ENCODE measurements around the gene MED1. TPM values are rescaled to one million over a fixed set of nuclear protein-coding genes. Genes with fewer than 3 reads are reported as not detected.
A peak's percentile ranks its signal among the peaks of the same experiment; 100 is the strongest.

The MED1 gene
- total and polyA plus RNA-seq, 9 of the 15 experiments (the other 6 are each of a cell fraction or from before 2014, with no cell fraction given), result 14.0 to 59.8 (median 46.7) TPM

- TF ChIP-seq ZBTB5 (IDR thresholded peaks at IDR 0.05) (no peak), SIN3A (IDR thresholded peaks at IDR 0.05; ENCODE audit: borderline replicate concordance in 2 of 2, control insufficient read depth in 1 of 2, low read depth in 2 of 2, low read length in 2 of 2) (0 out of 4 replicates have a peak, but pooled peaks of 1 of the 2 experiments have one; percentile 18), ZC3H4 (CRISPR knock-in tag; IDR thresholded peaks at IDR 0.05; ENCODE audit: borderline replicate concordance) (0 out of 2 replicates have a peak, but pooled peaks have one; percentile 38), NCOA1 (IDR thresholded peaks at IDR 0.05; ENCODE audit: low read depth) (no peak), KLF1 (tag; IDR thresholded peaks at IDR 0.05) (no peak)
Observed at GRCh38 chr17:39400547-39401411, 50.3 kb downstream of the MED1 start (continued).

GRCh38 chr17:39399791-39400190 is 51.3 kb downstream of the MED1 start:
- Histone ChIP-seq H3K4me2 (ENCODE audit: insufficient read depth, low read length) (peak overlapping the region; percentile 99), H2AFZ (ENCODE audit: low read depth, low read length) (no peak overlapping the region), H3K9me1 (ENCODE audit: control insufficient read depth, insufficient read depth, low read length) (no peaks in the 10 kb centered on the region), H3K27ac (ENCODE audit: extremely low read depth, low read depth, low read length) (peak overlapping the region; percentile 10; the same call in 2 of the 3 replicates), H3K9me3 (replicated peaks; ENCODE audit: control insufficient read depth, insufficient read depth, low read depth, low read length) (no peaks in the 10 kb centered on the region), H3K27me3 (ENCODE audit: control insufficient read depth in 2 of 2, insufficient read depth in 2 of 2, low read length in 2 of 2) (no peaks in the 10 kb centered on the region), H3K4me3 (peak overlapping the region; percentile 96), H3K4me1 (replicated peaks in 1 of 2; ENCODE audit: control insufficient read depth in 2 of 2, insufficient read depth in 2 of 2, low read length in 2 of 2) (peaks cover 5 to 16% of the 10 kb centered on the region in 2 experiments; a peak in 3 of 5 replicates), H4K20me1 (replicated peaks; ENCODE audit: control insufficient read depth, insufficient read depth, low read length) (peaks cover 11% of the 10 kb centered on the region; the same call in 1 of the 2 replicates), H3K9ac (ENCODE audit: insufficient read depth in 1 of 2, low read depth in 2 of 2, low read length in 2 of 2) (peak overlapping the region in 1 of 2 experiments; percentile 83; a peak in 2 of 4 replicates), H3K79me2 (ENCODE audit: control insufficient read depth, insufficient read depth, low read length) (peaks cover 49% of the 10 kb centered on the region), H3K36me3 (ENCODE audit: control insufficient read depth, insufficient read depth, low read length) (peaks cover 1% of the 10 kb centered on the region; the same call in 1 of the 3 replicates)
- intact Hi-C loops (cut with micrococcal nuclease), result loop anchor here (5.0 kb wide), 2 partner anchors 42 to 127 kb away; no protein-coding TSS in a partner anchor
- no peak for FAIRE-seq
- CTCF ChIA-PET (ENCODE audit: low intra/inter-chr PET ratio), result no interaction called here
- WGBS (ENCODE audit: insufficient coverage, low coverage, missing lambda C conversion rate), result 18% methylated on average over 4 of the region's 4 CpGs
- POLR2A ChIA-PET, result interaction anchor here (0.7 to 4.6 kb wide), 8 partner anchors 15 to 200 kb away, joined by 3 to 14 read pairs (median 6); partner anchors contain the start of genes MED1 and RPL19
- ATAC-seq, result no peak
- DNase-seq (ENCODE audit: extremely low read depth in 1 of 4, low spot score in 3 of 4), result no peak
- BruUV-seq (replicated peaks), result no TSS peak
- in situ Hi-C loops (cut with MboI), result no loop called here
- TF ChIP-seq MAFF (IDR thresholded peaks at IDR 0.05; ENCODE audit: low read length) (peak; percentile 50; the same call in 1 of the 2 replicates), ZNF41 (CRISPR knock-in tag; conservative IDR thresholded peaks at IDR 0.05) (no peak), MCM3 (IDR thresholded peaks at IDR 0.05) (no peak), ZNF316 (IDR thresholded peaks at IDR 0.05) (peak; percentile 84), MAFG (tag; conservative IDR thresholded peaks at IDR 0.05) (peak; percentile 67), RAD21 (CRISPR knock-in tag; conservative IDR thresholded peaks at IDR 0.05 in 1 of 2, IDR thresholded peaks at IDR 0.05 in 1 of 2) (no peak), ZNF583 (CRISPR knock-in tag; IDR thresholded peaks at IDR 0.05) (no peak), ASH1L (IDR thresholded peaks at IDR 0.05; ENCODE audit: borderline replicate concordance, low read depth, partially characterized antibody) (no peak), TAF7 (tag; IDR thresholded peaks at IDR 0.05) (no peak), C11orf30 (IDR thresholded peaks at IDR 0.05; ENCODE audit: low read depth) (peak; percentile 83), ZC3H4 (CRISPR knock-in tag; IDR thresholded peaks at IDR 0.05; ENCODE audit: borderline replicate concordance) (no peak)

Data from K562 (cell line).